Neuronal stem cell (in vitro differentiated cells): ENCODE results near the gene CEP85L.

ENCODE experiments used
- DNase-seq: peaks from one replicate; pipeline ENCODE4 v3.0.0-alpha.2; 2013; ENCODE audit warnings: low spot score
- H2AFZ ChIP-seq: one replicate; pipeline ENCODE4 v1.6.1; 2013; ENCODE audit warnings: mild to moderate bottlenecking, low read length, inconsistent platforms
- H2AK5ac ChIP-seq: 2 replicates; pipeline ENCODE4 v1.6.1; 2013; ENCODE audit warnings: low read depth, mild to moderate bottlenecking, inconsistent platforms, low read length, moderate library complexity, mixed read lengths
- H2BK120ac ChIP-seq: 2 replicates; pipeline ENCODE4 v1.6.1; 2013; ENCODE audit warnings: low read depth, mild to moderate bottlenecking, inconsistent platforms, low read length, moderate library complexity, mixed read lengths
- H2BK12ac ChIP-seq: one replicate; pipeline ENCODE4 v1.6.1; 2013; ENCODE audit warnings: low read length, inconsistent platforms
- H2BK15ac ChIP-seq: 2 replicates; pipeline ENCODE4 v1.6.1; 2013; ENCODE audit warnings: mild to moderate bottlenecking, low read length, inconsistent platforms, mixed read lengths
- H2BK5ac ChIP-seq: one replicate; pipeline ENCODE4 v1.6.1; 2013; ENCODE audit warnings: inconsistent platforms, mild to moderate bottlenecking, low read length, moderate library complexity
- H3K14ac ChIP-seq: one replicate; pipeline ENCODE4 v1.6.1; 2013; ENCODE audit warnings: low read length, inconsistent platforms
- H3K18ac ChIP-seq: 2 replicates; pipeline ENCODE4 v1.6.1; 2013; ENCODE audit warnings: low read length, inconsistent platforms
- H3K23ac ChIP-seq: 2 replicates; pipeline ENCODE4 v1.6.1; 2013; ENCODE audit warnings: low read depth, mild to moderate bottlenecking, mixed read lengths, low read length, inconsistent platforms; ENCODE audit not compliant: poor library complexity
- H3K27ac ChIP-seq: replicated peaks from 3 replicates; pipeline ENCODE4 v1.5.1; 2013; ENCODE audit warnings: low read length, inconsistent platforms
- H3K27me3 ChIP-seq, 3 experiments: 2 replicates each; pipeline ENCODE4 v1.6.1; 2013; ENCODE audit warnings: low read length in 3 of 3, mild to moderate bottlenecking in 2 of 3, inconsistent platforms in 1 of 3, low read depth in 1 of 3, mixed read lengths in 1 of 3, moderate library complexity in 1 of 3; ENCODE audit not compliant: control insufficient read depth in 3 of 3, insufficient read depth in 3 of 3
- H3K36me3 ChIP-seq, 2 donors: replicated peaks in 1 of 2; 2 replicates each; pipeline ENCODE4 v1.6.1; 2013; ENCODE audit warnings: low read length in 2 of 2; ENCODE audit not compliant: control insufficient read depth in 2 of 2, insufficient read depth in 2 of 2
- H3K4ac ChIP-seq: 2 replicates; pipeline ENCODE4 v1.6.1; 2013; ENCODE audit warnings: inconsistent platforms, mild to moderate bottlenecking, low read length, moderate library complexity
- H3K4me1 ChIP-seq, 2 donors: 1 replicate in 1 of 2; 2 replicates in 1 of 2; pipeline ENCODE4 v1.6.1; 2013; ENCODE audit warnings: low read length in 2 of 2, low read depth in 1 of 2; ENCODE audit not compliant: control insufficient read depth in 2 of 2, insufficient read depth in 1 of 2
- H3K4me2 ChIP-seq: one replicate; pipeline ENCODE4 v1.6.1; 2013; ENCODE audit warnings: mild to moderate bottlenecking, low read length, inconsistent platforms; ENCODE audit not compliant: insufficient read depth, poor library complexity, severe bottlenecking
- H3K4me3 ChIP-seq, 2 donors: 2 replicates each; pipeline ENCODE4 v1.5.1; 2013; ENCODE audit warnings: low read length in 2 of 2, mild to moderate bottlenecking in 2 of 2, inconsistent platforms in 1 of 2, moderate library complexity in 1 of 2
- H3K79me1 ChIP-seq: one replicate; pipeline ENCODE4 v1.6.1; 2013; ENCODE audit warnings: low read depth, mild to moderate bottlenecking, inconsistent platforms, low read length, moderate library complexity
- H3K9ac ChIP-seq: one replicate; pipeline ENCODE4 v1.6.1; 2013; ENCODE audit warnings: mild to moderate bottlenecking, low read depth, low read length, inconsistent platforms; ENCODE audit not compliant: poor library complexity
- H3K9me3 ChIP-seq, 2 donors: replicated peaks in 1 of 2; 2 replicates each; pipeline versions ENCODE3 to v1.6.1; 2013; ENCODE audit warnings: low read length in 2 of 2, mild to moderate bottlenecking in 2 of 2, inconsistent platforms in 1 of 2, low read depth in 1 of 2, mixed read lengths in 1 of 2, moderate library complexity in 1 of 2; ENCODE audit not compliant: control insufficient read depth in 2 of 2, insufficient read depth in 1 of 2
- H4K8ac ChIP-seq: one replicate; pipeline ENCODE4 v1.6.1; 2013; ENCODE audit warnings: low read depth, mild to moderate bottlenecking, inconsistent platforms, low read length, moderate library complexity
- H4K91ac ChIP-seq: one replicate; pipeline ENCODE4 v1.6.1; 2013; ENCODE audit warnings: low read length, low read depth, mild to moderate bottlenecking, inconsistent platforms; ENCODE audit not compliant: poor library complexity
- WGBS, 2 donors: extraction: QIAGEN DNeasy Blood & Tissue Kit; methylation state at CpG; one replicate each; pipeline ENCODE4 v1.1.7; 2013; ENCODE audit warnings: missing lambda C conversion rate in 2 of 2, mixed read lengths in 1 of 2; ENCODE audit not compliant: insufficient read length in 2 of 2, insufficient replicate concordance in 1 of 2; ENCODE audit errors: extremely low coverage in 2 of 2; 5-methylcytosine and 5-hydroxymethylcytosine counted together

CEP85L gene

DNA sequence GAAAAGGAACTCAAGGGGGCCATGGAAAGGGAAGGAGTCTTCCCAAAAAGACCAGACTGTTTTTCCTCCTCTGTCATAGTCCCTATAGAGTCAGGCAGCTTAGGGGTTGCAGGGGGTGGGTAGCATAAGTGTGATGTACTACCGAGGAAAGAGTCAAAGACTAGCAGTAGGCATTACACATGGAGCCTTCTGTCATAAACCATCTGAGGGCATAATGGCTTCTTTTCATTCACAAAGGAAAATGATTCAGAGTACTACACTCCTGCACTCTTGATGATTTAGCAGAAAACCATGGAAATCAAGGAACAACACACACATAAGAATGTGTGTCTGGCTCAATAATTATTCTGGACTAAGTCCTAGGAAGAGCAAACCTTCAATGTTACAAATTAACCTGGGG lies 88.4 kb downstream of the CEP85L start:
- H2BK5ac ChIP-seq, result no peak overlapping the region
- H4K91ac ChIP-seq, result no peak overlapping the region
- H2AFZ ChIP-seq, result no peak overlapping the region
- no peak overlapping the region for H2BK15ac ChIP-seq
- no peaks in the 10 kb centered on the region for H3K9me3 ChIP-seq
- DNase-seq, result no peak
- no peak overlapping the region for H3K4me3 ChIP-seq
- H3K4me1 ChIP-seq, result no peaks in the 10 kb centered on the region
- no peak overlapping the region for H3K18ac ChIP-seq
- H3K27me3 ChIP-seq, result no peaks in the 10 kb centered on the region
- no peak overlapping the region for H3K4me2 ChIP-seq
- H2BK120ac ChIP-seq, result no peak overlapping the region
- no peak overlapping the region for H2BK12ac ChIP-seq
- no peak overlapping the region for H2AK5ac ChIP-seq
- no CpG with 5 or more reads among the region's 1 CpG for WGBS, 2 donors
- H3K23ac ChIP-seq, result no peak overlapping the region
- no peaks in the 10 kb centered on the region for H3K79me1 ChIP-seq
- no peak overlapping the region for H3K14ac ChIP-seq
- no peak overlapping the region for H4K8ac ChIP-seq
- H3K36me3 ChIP-seq, result peaks cover 0 to 16% of the 10 kb centered on the region in 2 donors
- no peak overlapping the region for H3K4ac ChIP-seq
- H3K9ac ChIP-seq, result no peak overlapping the region
- no peak overlapping the region for H3K27ac ChIP-seq

DNA sequence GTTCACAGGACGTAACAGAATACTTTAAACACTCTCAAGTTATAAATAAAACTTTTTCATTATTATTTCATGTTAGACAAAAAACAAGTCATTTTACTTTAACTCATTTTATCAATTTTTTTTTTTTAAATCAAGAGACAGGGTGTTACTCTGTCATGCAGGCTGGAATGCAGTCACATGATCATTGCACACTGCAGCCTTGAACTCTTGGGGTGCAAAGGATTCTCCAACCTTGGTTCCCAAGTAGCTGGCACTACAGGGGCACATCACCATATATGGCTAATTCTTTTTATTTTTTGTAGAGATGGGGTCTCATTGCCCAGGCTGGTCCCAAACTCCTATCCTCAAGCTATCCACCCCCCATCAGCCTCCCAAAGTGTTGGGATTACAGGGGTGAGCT lies 89.1 kb downstream of the CEP85L start:
- no peak overlapping the region for H3K4ac ChIP-seq
- no peaks in the 10 kb centered on the region for H3K79me1 ChIP-seq
- H2BK120ac ChIP-seq, result no peak overlapping the region
- H3K4me3 ChIP-seq, result no peak overlapping the region
- no peak overlapping the region for H4K91ac ChIP-seq
- no peak overlapping the region for H2AFZ ChIP-seq
- no peak overlapping the region for H3K23ac ChIP-seq
- H2BK5ac ChIP-seq, result no peak overlapping the region
- H3K9me3 ChIP-seq, result no peaks in the 10 kb centered on the region
- H2BK12ac ChIP-seq, result no peak overlapping the region
- no peak overlapping the region for H4K8ac ChIP-seq
- no peaks in the 10 kb centered on the region for H3K27me3 ChIP-seq
- H2AK5ac ChIP-seq, result no peak overlapping the region
- no peak overlapping the region for H3K4me2 ChIP-seq
- H3K14ac ChIP-seq, result no peak overlapping the region
- no peak overlapping the region for H2BK15ac ChIP-seq
- peaks cover 0 to 16% of the 10 kb centered on the region in 2 donors for H3K36me3 ChIP-seq
- no peak for DNase-seq
- WGBS, 2 donors, result no CpG with 5 or more reads among the region's 1 CpG
- no peaks in the 10 kb centered on the region for H3K4me1 ChIP-seq
- H3K27ac ChIP-seq, result no peak overlapping the region
- no peak overlapping the region for H3K18ac ChIP-seq
- no peak overlapping the region for H3K9ac ChIP-seq

DNA sequence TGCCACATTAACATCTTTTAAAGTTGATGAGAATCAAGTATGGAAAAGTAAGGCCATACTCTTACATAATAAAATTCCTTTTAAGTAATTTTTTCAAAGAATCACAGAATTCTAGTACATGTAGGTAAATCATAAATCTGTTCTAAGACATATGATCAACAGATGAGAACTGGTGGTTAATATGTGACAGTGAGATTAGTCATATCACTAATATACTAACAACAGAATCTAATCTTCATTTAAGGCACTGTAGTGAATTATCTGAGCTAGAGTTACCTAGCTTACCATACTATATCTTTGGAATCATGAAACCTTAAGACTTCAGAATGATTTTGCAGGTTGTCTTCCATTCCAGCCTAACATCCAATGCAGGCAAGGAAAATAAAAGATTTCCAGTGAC lies 91.7 kb downstream of the CEP85L start:
- no peak overlapping the region for H3K4me2 ChIP-seq
- no peak for DNase-seq
- H3K27ac ChIP-seq, result no peak overlapping the region
- no peaks in the 10 kb centered on the region for H3K9me3 ChIP-seq
- H2BK5ac ChIP-seq, result no peak overlapping the region
- H2AK5ac ChIP-seq, result no peak overlapping the region
- H4K8ac ChIP-seq, result no peak overlapping the region
- no peak overlapping the region for H2BK120ac ChIP-seq
- H4K91ac ChIP-seq, result no peak overlapping the region
- H3K36me3 ChIP-seq, result peaks cover 0 to 11% of the 10 kb centered on the region in 2 donors
- H3K9ac ChIP-seq, result no peak overlapping the region
- H3K4ac ChIP-seq, result no peak overlapping the region
- H3K14ac ChIP-seq, result no peak overlapping the region
- no peak overlapping the region for H3K23ac ChIP-seq
- H2BK12ac ChIP-seq, result no peak overlapping the region
- no peak overlapping the region for H3K4me3 ChIP-seq
- no peaks in the 10 kb centered on the region for H3K79me1 ChIP-seq
- no peak overlapping the region for H2AFZ ChIP-seq
- H3K4me1 ChIP-seq, result no peaks in the 10 kb centered on the region
- no peak overlapping the region for H3K18ac ChIP-seq
- no peaks in the 10 kb centered on the region for H3K27me3 ChIP-seq
- no peak overlapping the region for H2BK15ac ChIP-seq

DNA sequence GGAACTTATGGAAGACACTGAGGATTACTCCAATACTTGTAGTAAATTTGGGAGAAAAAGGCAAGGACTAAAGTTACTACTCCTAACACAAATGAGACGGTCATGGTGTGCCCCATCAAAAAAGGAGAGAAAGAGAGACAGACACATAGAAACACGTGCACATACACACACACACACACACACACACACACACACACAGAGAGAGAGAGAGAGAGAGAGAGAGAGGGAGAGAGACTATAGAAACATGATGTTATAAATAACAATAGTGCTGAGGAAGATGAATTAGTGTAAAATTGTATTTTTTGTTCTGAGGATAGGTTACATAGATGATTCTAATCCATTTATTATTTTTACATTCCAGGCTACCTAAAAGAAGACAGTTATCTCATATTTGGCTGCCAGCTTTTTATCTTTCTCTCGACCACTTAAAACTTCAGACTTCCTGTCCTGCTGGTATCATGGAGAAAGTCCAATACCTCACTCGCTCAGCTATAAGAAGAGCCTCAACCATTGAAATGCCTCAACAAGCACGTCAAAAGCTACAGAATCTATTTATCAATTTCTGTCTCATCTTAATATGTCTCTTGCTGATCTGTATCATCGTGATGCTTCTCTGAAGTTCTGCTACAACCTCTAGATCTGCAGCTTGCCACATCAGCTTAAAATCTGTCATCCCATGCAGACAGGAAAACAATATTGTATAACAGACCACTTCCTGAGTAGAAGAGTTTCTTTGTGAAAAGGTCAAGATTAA lies 92.8 kb downstream of the CEP85L start:
- Histone ChIP-seq H3K27me3 (no peaks in the 10 kb centered on the region), H3K9ac (no peak overlapping the region), H2AFZ (no peak overlapping the region), H3K4me3 (no peak overlapping the region), H3K4me1 (no peaks in the 10 kb centered on the region), H3K14ac (no peak overlapping the region), H3K23ac (no peak overlapping the region), H3K4me2 (no peak overlapping the region), H2BK5ac (no peak overlapping the region), H4K91ac (no peak overlapping the region), H2BK12ac (no peak overlapping the region), H2BK120ac (no peak overlapping the region), H2AK5ac (no peak overlapping the region), H3K36me3 (peaks cover 0 to 7% of the 10 kb centered on the region in 2 donors), H3K27ac (no peak overlapping the region), H3K18ac (no peak overlapping the region), H3K9me3 (no peaks in the 10 kb centered on the region), H4K8ac (no peak overlapping the region), H3K79me1 (no peaks in the 10 kb centered on the region), H3K4ac (no peak overlapping the region), H2BK15ac (no peak overlapping the region)
- DNase-seq, result no peak
- WGBS, 2 donors, result no CpG with 5 or more reads among the region's 6 CpGs
